Lung microvascular endothelial cell (primary cell): Measurements from ENCODE around the gene HCN2. TPM values are rescaled to one million over a fixed set of nuclear protein-coding genes. Genes with fewer than 3 reads are reported as not detected.

Source experiments
- DNase-seq, 2 donors: peaks; one replicate each; pipeline versions ENCODE4 v3.0.0 to v3.0.0-alpha.2; 2010; ENCODE audit warnings: low read depth in 2 of 2
- total RNA-seq: library from RNA; depleted of rRNA; stranded (reverse); fragments of >200 nt; gene quantifications from 2 replicates; pipeline ENCODE4 v1.2.1, GENCODE V29; 2014

Gene HCN2
- 0.40 and 0.44 TPM in 2 replicates for total RNA-seq

GRCh38 chr19:589693-590395, at the start of gene HCN2:
TSS of gene HCN2 (plus strand) at chr19:589881. CDS start at chr19:589946, 65 bp downstream.
- DNase-seq = no peak

GRCh38 chr19:540867-541637, 48.6 kb upstream of the HCN2 start:
- DNase-seq = no peak

DNA sequence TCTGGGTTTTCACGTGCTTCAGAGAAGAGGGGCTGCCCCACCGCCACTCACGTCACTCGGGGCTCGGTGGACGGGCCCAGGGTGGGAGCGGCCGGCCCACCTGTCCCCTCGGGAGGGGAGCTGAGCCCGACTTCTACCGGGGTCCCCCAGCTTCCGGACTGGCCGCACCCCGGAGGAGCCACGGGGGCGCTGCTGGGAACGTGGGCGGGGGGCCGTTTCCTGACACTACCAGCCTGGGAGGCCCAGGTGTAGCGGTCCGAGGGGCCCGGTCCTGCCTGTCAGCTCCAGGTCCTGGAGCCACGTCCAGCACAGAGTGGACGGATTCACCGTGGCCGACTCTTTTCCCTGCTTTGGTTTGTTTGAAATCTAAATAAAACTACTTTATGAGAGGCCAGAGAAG, 48.0 kb upstream of the HCN2 start:
- DNase-seq = no peak

DNA sequence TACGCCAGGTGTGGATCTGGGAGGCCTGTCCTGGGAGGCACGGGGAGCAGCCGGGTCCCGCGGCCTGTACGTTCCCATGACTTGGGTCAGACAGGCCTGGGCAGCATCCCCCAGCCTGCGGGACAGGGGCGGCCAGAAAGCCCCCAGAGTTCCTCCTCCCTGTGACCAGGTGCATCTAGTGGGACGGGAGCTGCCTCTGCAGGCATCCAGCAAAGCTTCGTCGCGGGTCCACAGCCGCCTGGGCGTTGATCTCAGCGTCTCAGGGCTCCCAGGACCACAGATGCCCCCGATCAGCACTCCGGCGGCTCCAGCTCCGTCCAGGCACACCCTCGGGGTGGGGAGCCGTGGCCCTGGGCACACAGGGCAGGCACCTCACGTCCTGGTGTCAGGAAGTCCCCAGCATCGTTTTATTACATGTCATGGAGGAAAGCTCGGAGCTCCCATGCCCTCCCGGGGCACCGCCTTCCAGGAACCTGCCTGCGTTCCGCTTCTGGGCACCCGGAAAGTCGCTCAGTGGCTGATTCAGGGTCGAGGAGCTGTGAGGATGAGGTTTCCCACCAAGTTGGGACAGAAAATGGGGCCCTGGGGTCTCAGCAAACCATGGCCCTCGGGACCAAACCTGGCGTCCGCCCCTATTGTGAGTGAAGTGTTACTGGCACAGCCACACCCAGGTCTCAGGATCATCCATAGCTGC, 47.4 kb upstream of the HCN2 start:
- DNase-seq = no peak

GRCh38 chr19:543910-544608, 45.6 kb upstream of the HCN2 start, which contains the start of gene GZMM:
TSS of gene GZMM (plus strand) at chr19:544053. CDS start at chr19:544072, 19 bp downstream.
- no peak for DNase-seq

DNA sequence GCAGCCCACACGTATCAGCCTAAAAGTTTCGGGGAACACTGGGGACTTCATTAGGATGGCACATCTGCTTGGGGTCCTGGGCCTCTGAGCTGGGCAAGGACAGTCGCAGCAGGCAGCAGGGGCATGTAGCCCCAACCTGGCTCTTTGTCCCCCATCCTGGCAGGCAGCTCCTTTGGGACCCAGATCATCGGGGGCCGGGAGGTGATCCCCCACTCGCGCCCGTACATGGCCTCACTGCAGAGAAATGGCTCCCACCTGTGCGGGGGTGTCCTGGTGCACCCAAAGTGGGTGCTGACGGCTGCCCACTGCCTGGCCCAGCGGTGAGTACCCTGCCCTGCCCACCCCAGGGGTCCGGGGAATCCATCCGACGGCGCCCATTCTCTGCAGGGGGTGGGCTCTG, 42.6 kb upstream of the HCN2 start:
- DNase-seq = no peak

DNA sequence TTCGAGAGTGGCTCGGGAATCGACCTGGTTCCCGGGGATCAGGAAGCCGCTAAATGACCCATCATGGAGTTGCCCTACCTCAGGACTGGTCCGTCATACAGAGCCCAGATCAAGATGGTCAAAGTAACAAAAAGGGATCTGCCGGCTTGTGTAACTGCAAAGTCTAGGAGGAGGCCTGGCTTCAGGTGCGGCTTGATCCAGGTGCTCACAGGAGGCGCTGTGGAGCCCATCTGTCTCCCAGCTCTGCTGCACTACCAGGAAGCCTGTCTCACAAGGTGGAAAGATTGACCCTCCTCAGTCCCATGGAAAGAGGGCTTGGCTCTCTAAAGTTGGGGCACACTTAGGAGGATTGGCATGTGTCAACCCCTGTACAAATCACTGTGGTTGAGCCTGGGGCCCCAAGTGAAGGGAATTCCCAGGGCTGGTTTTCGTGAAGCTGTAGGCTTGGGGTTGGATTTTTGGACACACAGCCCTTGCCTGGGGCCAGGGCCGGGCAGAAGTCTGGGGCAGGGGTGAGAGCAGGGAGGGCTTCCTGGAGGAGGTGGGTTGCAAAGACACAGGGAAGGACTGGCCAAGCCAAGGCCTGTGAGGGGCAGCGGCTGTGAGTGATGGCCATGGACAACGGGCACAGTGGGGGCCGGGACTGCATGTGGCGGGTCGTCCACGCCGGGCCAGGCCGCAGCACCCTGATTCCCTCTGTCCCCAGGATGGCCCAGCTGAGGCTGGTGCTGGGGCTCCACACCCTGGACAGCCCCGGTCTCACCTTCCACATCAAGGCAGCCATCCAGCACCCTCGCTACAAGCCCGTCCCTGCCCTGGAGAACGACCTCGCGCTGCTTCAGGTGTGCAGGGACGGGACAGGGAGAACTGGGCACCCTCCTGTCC, 41.6 kb upstream of the HCN2 start:
- DNase-seq = no peak

DNA sequence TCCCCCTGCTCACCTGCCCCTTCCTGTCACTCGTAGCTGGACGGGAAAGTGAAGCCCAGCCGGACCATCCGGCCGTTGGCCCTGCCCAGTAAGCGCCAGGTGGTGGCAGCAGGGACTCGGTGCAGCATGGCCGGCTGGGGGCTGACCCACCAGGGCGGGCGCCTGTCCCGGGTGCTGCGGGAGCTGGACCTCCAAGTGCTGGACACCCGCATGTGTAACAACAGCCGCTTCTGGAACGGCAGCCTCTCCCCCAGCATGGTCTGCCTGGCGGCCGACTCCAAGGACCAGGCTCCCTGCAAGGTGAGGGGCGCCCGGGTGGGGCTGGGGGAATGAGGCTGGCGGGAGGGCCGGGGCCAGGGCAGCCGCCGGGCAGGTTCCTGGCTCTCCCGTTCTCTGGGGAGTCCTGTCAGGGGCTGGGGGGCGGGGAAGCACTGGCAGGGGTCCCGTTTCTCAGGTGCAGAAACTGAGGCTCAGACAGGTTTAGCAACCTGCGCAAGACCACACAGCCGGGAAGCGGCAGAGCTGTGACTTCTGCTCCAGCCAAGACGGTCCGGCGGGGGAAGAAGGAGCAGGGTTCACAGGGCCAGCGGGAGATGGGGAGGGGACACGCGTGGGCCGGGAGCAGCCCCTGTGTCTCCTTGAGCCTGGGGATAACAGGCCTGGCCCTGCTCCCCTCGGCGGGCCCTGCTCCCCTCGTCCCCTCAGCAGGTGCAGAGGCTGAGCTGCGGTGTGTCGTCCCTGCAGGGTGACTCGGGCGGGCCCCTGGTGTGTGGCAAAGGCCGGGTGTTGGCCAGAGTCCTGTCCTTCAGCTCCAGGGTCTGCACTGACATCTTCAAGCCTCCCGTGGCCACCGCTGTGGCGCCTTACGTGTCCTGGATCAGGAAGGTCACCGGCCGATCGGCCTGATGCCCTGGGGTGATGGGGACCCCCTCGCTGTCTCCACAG, 40.5 kb upstream of the HCN2 start:
- DNase-seq = no peak

DNA sequence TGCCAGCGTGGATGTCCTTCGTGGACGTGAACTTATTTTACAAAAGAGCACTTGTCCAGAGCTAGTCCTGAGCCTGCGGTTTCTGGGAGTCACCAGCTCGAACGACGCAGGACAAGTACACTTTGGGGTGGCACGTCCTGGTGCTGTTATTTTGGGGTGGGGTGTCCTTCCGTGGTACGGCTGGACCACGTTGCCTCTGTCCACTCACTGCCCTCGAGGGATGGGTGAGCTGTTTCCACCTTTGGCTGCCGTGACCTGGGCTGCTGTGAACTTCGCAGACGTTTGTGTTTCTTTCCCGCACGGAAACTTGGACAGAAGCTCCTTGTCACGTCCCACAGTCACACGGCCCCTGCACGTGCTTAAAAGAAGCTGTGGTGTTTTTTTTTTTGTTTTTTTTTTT, 34.9 kb upstream of the HCN2 start:
- no peak for DNase-seq

DNA sequence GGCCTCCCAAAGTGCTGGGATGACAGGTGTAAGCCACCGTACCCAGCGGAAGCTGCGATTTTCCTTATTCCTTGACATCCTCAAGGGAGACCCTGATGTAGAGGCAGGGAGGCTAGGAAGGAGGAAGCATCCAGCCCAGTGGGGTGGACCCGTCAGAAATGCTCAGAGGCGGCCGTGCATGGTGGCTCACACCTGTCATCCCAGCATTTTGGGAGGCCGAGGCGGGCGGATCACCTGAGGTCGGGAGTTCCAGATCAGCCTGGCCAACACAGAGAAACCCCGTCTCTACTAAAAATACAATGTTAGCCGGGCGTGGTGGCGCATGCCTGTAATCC, 34.2 kb upstream of the HCN2 start:
- DNase-seq = no peak

DNA sequence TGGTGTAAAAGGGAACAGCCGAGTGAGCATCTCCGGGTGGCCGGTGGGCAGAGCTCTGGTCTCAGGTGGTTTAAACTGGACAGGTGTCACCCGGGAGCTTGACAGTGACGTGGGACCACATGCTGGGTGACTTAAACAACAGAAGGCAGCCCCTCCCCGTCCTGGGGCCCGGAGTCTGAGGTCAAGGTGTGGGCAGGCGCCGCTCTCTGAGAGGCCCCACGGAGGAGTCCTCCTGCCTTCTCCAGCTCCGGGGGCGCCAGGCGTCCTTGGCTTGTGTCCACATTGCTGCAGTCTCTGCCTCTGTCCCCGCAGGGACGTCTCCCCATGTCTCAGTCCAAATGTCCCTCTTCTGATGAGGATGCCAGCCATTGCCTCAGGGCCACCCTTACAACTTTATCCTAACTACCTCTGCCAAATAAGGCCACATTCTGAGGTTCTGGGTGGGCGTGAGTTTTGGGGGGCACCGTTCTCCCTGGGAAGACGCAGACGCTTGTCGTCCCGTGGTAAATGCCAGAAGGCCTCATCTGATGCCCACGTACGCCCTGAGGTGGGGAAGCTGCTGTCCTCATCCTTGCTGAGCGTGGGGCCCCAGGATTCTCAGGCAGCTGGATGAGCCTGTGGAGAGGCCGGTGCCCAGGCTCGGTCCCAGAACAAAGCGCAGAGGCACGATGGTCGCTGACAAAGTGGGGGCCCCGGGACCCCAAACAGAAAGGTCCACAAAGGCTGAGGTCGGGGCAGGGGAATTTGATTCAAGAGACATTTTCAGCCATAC, 32.9 kb upstream of the HCN2 start:
- no peak for DNase-seq

GRCh38 chr19:558770-559439, 30.8 kb upstream of the HCN2 start:
- DNase-seq = no peak

- no peak for DNase-seq
Observed at GRCh38 chr19:560121-560520, 29.6 kb upstream of the HCN2 start.

GRCh38 chr19:566403-566802, 23.3 kb upstream of the HCN2 start:
- no peak for DNase-seq

GRCh38 chr19:566844-567243, 22.8 kb upstream of the HCN2 start:
- no peak for DNase-seq

DNA sequence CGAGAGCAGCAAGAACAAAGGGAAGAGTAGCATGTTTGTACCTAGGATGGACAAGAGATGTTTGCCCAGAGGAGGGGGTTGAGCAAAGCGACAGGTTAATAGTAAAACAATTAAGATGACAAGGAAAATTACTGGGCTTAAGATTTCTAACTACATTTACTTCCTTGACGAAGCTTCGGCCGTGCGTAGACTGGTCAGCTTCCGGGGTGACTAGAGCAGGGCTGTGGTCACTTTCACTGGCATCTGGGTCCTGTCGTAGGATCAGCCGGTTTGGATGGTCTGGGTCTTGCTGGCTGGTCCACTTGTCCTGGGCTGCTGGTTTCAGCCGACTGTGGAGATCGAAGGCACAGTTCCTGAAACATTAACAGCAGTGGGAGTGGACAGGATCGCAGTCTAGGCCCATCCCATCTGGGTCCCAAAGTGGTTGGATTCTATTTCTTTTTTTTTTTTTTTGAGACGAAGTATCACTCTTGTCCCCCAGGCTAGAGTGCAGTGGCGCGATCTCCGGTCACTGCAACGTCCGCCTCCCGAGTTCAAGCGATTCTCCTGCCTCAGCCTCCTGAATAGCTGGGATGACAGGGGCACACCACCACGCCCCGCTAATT, 22.3 kb upstream of the HCN2 start:
- DNase-seq = no peak

DNA sequence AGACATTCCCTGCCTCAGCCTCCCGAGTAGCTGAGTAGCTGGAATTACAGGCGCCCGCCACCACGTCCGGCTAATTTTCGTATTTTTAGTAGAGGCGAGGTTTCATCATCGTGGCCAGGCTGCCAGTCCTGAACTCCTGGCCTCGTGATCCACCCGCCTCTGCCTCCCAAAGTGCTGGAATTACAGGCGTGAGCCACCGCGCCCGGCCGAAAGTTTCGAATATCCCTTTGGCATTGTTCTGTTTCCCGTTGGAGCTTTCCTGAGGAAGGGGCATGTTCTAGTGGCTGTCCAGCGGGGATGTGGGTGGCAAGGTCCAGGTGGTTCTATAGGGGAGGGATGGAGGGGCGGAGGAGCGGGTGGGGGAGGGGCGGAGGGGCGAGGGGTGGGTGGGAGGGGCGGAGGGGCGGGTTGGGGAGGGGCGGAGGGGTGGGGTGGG, 19.4 kb upstream of the HCN2 start:
- peak; percentile 22 to 47 for DNase-seq
